Suprapubic skin (tissue), 3 donors: ENCODE data around the gene UPF3A.
"Not testable (repeated sequence)": the region's sequence is repeated elsewhere in the genome, so short reads cannot be mapped to it uniquely, and the experiment has no call there.

Experiments
- CTCF ChIP-seq, 2 donors: fragments of 200-600 bp in 1 of 2; fragments of 450-650 bp in 1 of 2; sonication (generic) in 1 of 2; IDR thresholded peaks; one replicate each; pipeline ENCODE4 v1.5.1; 2016 to 2019; ENCODE audit warnings: antibody characterized with exemption in 2 of 2, mild to moderate bottlenecking in 1 of 2, moderate library complexity in 1 of 2
- EP300 ChIP-seq: sonication (generic); formaldehyde crosslinking; IDR thresholded peaks from one replicate; pipeline ENCODE4 v1.6.1; 2017; ENCODE audit warnings: antibody characterized with exemption

- TF ChIP-seq EP300; CTCF (IDR thresholded peaks at IDR 0.05): not testable (repeated sequence)
These were observed 55.1 kb downstream of the UPF3A start for GRCh38 chr13:114336457-114336856.
